T-helper 2 cell treated with Interferon-gamma antibody and Interleukin-4, amounts not matched to agents 100 ng/mL and 5 ng/mL, for 36 hours (primary cell): ENCODE data around the gene CCDC184. TPM values are rescaled to one million over a fixed set of nuclear protein-coding genes. Genes with fewer than 3 reads are reported as not detected.

Experiments
- intact Hi-C: fragments of 100-400 bp; cut with micrococcal nuclease; formaldehyde crosslinking; loops from one replicate; pipeline ENCODE4 v1.15.1; 2023
- total RNA-seq: library from RNA; stranded (reverse); gene quantifications from 2 replicates; pipeline ENCODE4 v1.2.3, GENCODE V29; 2022

CCDC184 gene
- total RNA-seq, 1 donor from 2014 or later: not detected

- intact Hi-C loops: no loop called here
Observed at GRCh38 chr12:48177982-48178381, 5.5 kb upstream of the CCDC184 start.

GRCh38 chr12:48179466-48179865 lies 4.0 kb upstream of the CCDC184 start:
- intact Hi-C loops: no loop called here

- intact Hi-C loops: loop anchor here (5.0 to 10.0 kb wide), 2 partner anchors 73 to 476 kb away; partner anchors contain the start of genes RPAP3 and SENP1
Observed at GRCh38 chr12:48180424-48180823, 3.0 kb upstream of the CCDC184 start.

- intact Hi-C loops: loop anchor here (5.0 to 10.0 kb wide), 2 partner anchors 74 to 476 kb away; partner anchors contain the start of genes RPAP3 and SENP1
Observed at GRCh38 chr12:48180857-48181495, 2.5 kb upstream of the CCDC184 start.

- intact Hi-C loops: loop anchor here (1.0 to 10.0 kb wide), 3 partner anchors 15 to 478 kb away; partner anchors contain the start of genes RPAP3 and SENP1
Observed at GRCh38 chr12:48182631-48183030, 813 bp upstream of the CCDC184 start.

- intact Hi-C loops: loop anchor here (1.0 to 10.0 kb wide), 3 partner anchors 13 to 479 kb away; partner anchors contain the start of genes RPAP3 and SENP1
Observed at GRCh38 chr12:48183876-48184548, 568 bp downstream of the CCDC184 start.

- intact Hi-C loops: loop anchor here (5.0 to 10.0 kb wide), 2 partner anchors 77 to 480 kb away; partner anchors contain the start of genes RPAP3 and SENP1
Observed at GRCh38 chr12:48184549-48184922, 1.1 kb downstream of the CCDC184 start.

- intact Hi-C loops: loop anchor here (5.0 to 10.0 kb wide), 2 partner anchors 223 to 481 kb away; partner anchors contain the start of genes RPAP3 and TMEM106C
Observed at GRCh38 chr12:48185181-48185919, 1.9 kb downstream of the CCDC184 start.

- intact Hi-C loops: loop anchor here (5.0 to 10.0 kb wide), 2 partner anchors 226 to 483 kb away; partner anchors contain the start of genes RPAP3 and TMEM106C
Observed at GRCh38 chr12:48187916-48188695, 4.7 kb downstream of the CCDC184 start.

GRCh38 chr12:48189331-48190125 lies 6.1 kb downstream of the CCDC184 start:
- intact Hi-C loops: loop anchor here (5.0 to 10.0 kb wide), 3 partner anchors 227 to 975 kb away; partner anchors contain the start of genes RPAP3 and TMEM106C

- intact Hi-C loops: loop anchor here (10.0 kb wide), 1 partner anchor 976 kb away; no protein-coding TSS in a partner anchor
Observed at GRCh38 chr12:48191096-48191495, 7.7 kb downstream of the CCDC184 start.

GRCh38 chr12:48192861-48193260 lies 9.4 kb downstream of the CCDC184 start:
- intact Hi-C loops: loop anchor here (10.0 kb wide), 1 partner anchor 978 kb away; no protein-coding TSS in a partner anchor

GRCh38 chr12:48193623-48194022 lies 10.2 kb downstream of the CCDC184 start:
- intact Hi-C loops: loop anchor here (10.0 kb wide), 1 partner anchor 979 kb away; no protein-coding TSS in a partner anchor

- intact Hi-C loops: loop anchor here (5.0 to 10.0 kb wide), 6 partner anchors 87 to 980 kb away; partner anchors contain the start of genes KANSL2, SENP1 and ZNF641
Observed at GRCh38 chr12:48194799-48195201, 11.4 kb downstream of the CCDC184 start.

- intact Hi-C loops: loop anchor here (1.0 to 10.0 kb wide), 7 partner anchors 14 to 983 kb away; partner anchors contain the start of genes CCDC184, KANSL2, SENP1 and ZNF641
Observed at GRCh38 chr12:48197549-48197970, 14.1 kb downstream of the CCDC184 start.

GRCh38 chr12:48197971-48198671 lies 14.7 kb downstream of the CCDC184 start:
- intact Hi-C loops: loop anchor here (1.0 to 10.0 kb wide), 8 partner anchors 15 to 983 kb away; partner anchors contain the start of genes ASB8, CCDC184, KANSL2 and SENP1

GRCh38 chr12:48198672-48198971 lies 15.2 kb downstream of the CCDC184 start:
- intact Hi-C loops: loop anchor here (1.0 to 10.0 kb wide), 7 partner anchors 41 to 984 kb away; partner anchors contain the start of genes ASB8, KANSL2, SENP1 and ZNF641

GRCh38 chr12:48198985-48199384 lies 15.5 kb downstream of the CCDC184 start:
- intact Hi-C loops: loop anchor here (1.0 to 10.0 kb wide), 7 partner anchors 42 to 984 kb away; partner anchors contain the start of genes ASB8, KANSL2, SENP1 and ZNF641
